Adrenal gland (tissue), 5 donors: ENCODE data around the gene ZNF91.

ENCODE experiments used
- CTCF ChIP-seq, 6 experiments: fragments of 450-650 bp in 4 of 6; fragments of 200-600 bp in 2 of 6; sonication (generic) in 1 of 6; IDR thresholded peaks; 1 replicate in 5 of 6; 2 replicates in 1 of 6; pipeline versions ENCODE4 v1.5.1 to v1.8.0; 2016 to 2021; ENCODE audit warnings: antibody characterized with exemption in 6 of 6, mild to moderate bottlenecking in 2 of 6, moderate library complexity in 1 of 6
- POLR2A ChIP-seq, 2 donors: fragments of 450-650 bp; IDR thresholded peaks; one replicate each; pipeline ENCODE4 v1.6.1; 2017; ENCODE audit warnings: antibody characterized with exemption in 2 of 2, mild to moderate bottlenecking in 2 of 2, moderate library complexity in 1 of 2
- donor health status: DM: no; HTN: no; CAD: no.

DNA sequence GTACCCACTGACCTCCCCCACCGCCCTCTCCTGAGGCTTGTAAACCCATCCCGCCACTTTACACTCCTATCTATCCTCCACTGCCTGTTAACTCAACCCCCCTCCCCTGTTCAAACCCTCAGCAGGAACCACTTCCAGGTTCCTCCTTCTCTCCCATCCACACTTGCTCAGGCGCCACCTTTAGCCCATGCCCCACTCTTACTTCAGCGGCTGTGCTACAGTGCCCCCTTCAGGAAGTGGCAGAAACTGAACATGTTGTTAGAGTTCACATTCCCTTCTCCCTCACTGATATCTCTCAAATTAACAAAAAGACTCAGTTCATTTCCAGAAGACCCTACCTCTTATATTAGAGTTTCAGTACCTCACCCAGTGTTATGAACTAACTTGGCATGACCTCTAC is 49.4 kb downstream of the ZNF91 start:
- no peak for TF ChIP-seq CTCF (IDR thresholded peaks at IDR 0.05)
- TF ChIP-seq POLR2A (IDR thresholded peaks at IDR 0.05) = no peak
